NCI-H526 (cell line): ENCODE results near the gene PRELID3B.
A peak's percentile ranks its signal among the peaks of the same experiment; 100 is the strongest.

ENCODE experiments used
- DNase-seq, 2 experiments: peaks; one replicate each; lab custom pipeline; 2025; lab: John Stamatoyannopoulos, UW

Gene PRELID3B

DNA sequence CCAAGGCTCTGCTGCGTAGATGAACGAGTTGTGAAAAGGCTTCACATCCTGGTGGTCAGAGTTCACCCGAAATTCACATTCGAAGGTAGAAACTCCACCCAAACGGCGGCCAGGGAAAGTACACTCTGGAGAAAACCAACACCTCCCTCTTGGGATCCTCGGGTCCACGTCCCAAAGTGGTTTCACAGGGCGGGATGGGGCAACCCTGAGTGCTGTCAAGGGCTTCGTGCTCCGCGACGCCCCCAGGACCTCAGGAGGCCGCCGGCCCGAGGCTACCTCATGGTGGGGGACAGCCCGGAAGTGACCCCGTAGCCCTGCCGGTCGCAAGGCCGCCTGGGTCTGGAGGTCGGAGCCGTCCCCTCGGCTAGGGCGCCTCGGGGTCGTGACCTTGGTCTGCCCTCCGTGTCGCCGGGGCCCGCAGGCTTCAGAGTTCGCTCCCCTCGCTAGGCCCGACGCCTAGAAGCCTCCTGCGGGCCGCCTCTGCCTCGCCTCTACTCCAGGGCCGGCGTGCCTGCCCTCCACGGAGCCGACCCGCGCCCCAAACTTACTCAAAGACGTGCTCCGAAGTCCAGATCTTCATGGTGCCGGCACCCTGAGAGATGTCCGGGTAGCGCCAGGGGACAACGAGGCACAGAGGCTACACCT is at the start of gene PRELID3B:
PRELID3B (minus strand) TSS at position 636 of the 645 bp plus-strand sequence; CDS start at position 580, 56 bp downstream.
- peak; percentile 25 to 55 for DNase-seq

DNA sequence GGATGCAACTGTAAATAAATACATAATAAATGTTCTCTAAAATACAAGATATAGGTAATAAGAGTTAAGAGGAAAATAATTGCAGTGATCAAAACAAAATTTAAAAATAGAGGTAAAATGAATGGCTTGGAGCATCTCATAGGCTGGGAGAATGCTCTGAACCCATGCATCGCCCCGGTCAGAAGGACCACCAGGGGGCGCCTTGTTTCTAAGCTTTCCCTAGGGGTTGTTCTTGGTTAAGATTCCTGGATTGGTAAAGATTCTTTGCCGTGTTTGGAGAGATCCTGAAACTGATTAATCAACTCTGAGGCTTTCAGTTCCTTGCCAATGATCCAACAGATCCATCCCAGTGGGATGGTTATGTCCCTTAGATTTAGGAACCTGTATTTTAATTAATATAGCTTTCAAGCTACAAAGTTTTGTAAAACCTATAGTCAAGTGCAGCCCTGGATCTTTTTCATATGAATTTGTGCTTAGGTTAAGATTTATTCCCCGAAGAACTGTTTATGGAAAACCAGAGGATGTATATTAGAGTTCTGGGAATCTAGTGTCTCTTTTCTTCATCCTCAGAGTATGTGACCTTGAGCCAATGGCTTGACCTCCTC is 45.3 kb upstream of the PRELID3B start:
- DNase-seq, result peak; percentile 48 to 89

DNA sequence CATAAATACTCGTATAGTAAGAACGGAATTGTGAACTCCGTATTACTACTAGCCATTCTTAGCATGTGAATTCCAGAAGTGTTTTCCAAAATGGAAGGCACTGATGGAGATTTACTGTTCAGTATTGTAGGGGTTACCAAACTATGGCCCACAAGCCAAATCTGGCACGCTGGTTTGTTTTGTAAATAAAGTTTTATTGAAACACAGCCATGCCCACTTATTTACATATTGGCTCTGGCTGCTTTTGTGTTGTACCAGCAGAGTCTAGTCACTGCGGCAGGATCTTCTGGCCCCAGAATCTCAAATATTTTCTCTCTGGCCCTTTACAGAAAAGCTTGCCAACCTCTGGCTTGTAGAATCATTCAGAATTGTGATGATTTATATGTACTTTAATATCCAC is 44.3 kb upstream of the PRELID3B start:
- peak in 1 of 2 experiments; percentile 15 for DNase-seq

DNA sequence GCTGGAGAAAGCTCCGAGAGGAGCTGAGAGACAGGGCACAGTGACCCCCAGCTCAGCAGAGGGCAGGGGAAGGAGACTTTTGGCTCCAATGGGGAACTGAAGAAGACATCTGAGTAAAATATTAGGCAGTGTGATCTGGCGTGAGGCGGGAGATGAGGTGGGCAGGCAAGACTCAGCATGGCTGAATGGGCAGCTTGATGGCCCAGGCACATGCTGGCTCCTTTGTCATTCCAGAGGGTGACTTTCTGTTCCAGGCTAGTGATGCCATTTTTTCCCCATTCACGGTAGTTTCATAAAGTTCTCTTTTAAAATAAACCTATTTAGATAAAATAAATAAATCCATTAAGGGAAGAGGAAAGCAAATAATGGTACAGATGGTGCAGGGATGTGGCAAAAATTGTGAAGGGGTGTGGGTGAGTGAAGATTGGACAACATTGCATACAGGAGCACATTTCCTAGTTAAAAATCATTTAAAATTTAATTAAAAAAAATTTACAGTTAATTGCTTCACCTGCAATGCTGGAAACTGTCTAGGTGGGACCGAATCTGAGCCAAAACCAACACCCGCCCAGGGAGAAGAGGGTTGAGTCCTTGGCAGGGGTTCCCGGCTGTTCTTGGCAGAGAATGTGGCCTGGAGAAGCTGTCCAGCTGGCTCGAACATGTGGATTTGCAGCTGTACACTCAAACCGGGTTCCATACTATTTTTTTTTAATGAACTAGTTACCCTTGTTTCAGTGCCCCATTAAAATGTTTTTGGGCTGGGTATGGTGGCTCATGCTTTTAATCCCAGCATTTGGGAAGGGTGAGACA is 41.7 kb upstream of the PRELID3B start:
- no peak for DNase-seq

DNA sequence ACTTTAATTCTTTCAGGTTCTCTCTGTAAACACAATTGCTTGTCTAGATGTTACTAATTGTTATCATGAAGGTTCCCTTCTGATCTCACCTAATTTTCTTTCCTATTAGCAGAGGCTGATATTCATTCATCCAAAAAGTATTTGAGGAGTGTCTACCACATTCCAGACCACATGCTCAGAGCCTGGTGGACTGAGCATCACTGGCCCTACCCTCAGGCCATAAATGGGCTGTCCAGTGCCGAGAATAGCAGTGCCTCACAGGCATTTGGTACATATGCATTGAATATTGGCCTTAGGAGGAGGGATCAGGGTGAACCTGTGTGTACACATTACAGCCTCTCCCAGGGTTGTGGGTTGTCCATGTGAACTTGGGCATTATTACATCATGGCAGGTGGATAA is 40.4 kb upstream of the PRELID3B start:
- DNase-seq, result no peak

DNA sequence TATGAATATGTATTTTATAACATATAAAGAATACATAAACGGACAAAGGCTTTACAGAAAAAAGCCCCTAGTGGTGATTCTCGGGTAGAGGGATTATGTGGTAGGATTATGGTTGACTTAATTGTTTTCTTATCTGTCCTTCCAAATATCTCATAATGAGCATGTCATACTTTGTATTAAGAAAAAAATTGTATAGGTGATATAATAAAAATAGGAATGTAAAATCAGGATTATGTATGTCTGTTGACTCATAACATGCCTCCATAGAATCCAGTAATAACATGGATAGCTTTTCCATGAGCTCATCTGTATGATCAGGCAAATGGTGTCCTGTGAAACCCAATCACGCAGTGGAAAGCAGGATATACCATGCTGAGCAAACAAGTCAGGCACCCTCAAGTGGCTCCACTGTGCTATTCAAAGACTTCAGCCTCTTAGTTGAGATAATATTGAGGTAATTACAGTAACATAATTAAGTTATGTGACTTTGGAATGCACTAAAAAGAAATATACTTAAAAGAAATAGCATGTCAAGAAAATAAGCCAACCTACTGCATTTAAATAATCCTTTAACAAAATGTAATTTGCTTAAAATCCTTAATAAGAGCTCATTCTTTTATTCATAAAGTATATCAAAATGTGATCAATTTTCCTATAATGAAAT is 39.6 kb upstream of the PRELID3B start:
- peak; percentile 33 to 45 for DNase-seq

DNA sequence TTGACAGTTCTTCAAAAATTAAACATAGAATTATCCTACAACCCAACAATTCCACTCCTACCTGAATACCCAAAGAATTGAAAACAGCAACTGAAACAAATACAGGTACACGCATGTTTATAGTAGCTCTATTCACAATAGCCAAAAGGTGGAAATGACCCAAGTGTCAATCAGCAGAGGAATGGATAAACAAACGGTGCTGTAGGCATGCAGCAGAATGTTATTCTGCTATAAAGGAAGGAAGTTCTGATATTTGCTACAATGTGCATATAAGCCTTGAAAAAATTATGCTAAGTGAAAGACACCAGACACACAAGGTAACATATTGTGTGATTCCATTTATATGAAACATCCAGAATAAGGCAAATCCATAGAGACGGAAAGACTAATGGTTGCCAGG is 38.5 kb upstream of the PRELID3B start:
- no peak for DNase-seq

DNA sequence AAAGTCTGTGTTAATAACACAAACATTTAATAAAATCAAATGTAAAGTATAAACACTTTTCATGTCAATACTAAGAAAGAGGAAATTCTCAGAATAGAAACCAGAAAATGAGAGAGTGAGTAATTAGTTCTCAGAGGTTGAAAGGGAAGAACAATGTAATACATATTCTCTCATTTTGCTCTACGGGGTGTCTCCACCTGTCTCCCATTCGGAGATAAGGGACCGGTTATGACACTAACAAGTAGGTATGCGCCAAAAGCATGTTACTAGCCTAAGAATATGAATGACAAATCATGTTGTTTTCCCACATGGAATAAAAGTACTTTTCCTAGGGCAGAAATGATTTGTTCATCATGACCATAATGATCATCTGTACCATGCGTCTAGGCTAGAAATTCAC is 35.6 kb upstream of the PRELID3B start:
- DNase-seq, result no peak

DNA sequence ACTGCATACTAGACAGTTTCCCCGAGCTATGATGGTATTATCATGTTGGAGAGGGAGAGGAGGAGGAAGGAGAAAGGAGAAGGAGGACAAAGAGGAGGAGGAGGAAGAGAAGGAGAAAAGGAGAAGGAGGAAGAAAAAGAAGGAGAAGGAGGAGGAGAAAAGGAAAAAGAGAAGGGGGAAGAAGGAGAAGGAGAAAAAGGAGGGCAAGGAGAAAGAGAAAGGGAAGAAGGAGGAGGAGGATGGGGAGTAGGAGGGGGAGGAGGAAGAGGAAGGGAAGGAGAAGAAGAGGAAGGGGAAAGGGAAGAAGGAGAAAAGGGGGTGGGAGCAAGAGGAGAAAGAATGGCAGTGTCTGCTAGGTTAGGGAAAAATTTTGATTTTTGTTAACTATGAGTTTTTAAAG is 35.1 kb upstream of the PRELID3B start:
- DNase-seq, result no peak

DNA sequence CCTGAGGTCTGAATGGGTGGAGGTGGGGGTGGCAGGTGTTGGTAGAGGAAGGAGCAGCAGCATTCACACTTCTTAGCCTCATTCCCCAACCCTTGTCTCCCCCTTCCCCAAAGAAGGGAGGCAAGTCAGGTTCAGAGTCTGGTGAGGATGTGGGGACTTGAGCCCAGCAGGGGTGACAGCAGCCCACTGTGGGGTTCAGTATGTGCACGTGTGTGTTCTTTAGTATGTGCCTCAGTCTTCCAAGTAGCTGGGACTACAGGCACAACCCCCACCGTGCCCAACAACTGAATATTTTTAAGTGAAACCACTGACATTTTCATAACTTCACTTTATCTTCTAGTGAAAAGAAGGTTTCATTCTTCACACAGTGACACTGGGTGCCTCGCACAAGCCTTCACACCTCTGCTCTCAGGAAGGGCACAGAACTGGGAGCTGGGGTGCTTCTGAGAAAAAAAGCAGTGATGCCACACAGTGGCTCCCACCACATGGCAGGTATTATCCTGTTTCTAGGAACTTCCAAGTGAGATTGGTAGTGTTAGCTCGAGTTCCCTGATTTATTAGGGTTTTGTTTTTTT is 33.4 kb upstream of the PRELID3B start:
- DNase-seq, result no peak

DNA sequence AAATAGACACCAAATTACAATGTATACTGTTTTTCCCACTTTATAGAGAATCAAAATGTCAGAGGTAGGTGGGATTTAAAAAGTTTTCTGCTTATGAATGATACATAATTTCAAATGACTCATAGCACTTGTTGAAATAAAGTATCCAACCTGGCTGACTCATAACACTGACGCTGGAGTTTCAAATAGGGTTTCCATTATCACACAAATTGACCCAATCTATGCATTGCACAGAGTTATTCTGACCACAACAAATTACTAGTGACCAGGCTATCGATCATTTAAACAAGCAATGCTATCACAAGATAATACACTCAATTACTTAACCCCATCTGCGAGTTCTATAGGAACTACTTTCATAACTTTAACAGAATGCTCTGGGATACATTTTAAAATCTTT is 31.9 kb upstream of the PRELID3B start:
- no peak for DNase-seq

DNA sequence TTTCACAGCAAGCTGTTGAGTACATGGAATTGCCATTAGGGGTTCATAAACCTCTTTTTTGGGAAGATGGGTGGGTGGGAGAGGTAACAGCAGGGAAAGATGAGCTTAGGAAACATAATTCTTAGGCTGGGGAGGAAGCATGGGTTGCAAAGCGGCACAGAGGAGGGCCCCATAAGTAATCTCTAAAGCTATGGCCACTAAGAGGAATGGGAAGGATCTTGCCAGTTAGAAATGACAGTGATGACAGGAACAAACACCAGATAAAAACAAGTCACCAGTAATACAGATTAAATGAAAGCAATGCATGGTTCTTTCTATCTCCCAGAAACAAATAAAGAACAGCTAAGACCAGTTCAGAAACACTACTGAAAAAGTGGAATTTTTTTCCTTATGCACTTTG is 31.0 kb upstream of the PRELID3B start:
- DNase-seq, result no peak

DNA sequence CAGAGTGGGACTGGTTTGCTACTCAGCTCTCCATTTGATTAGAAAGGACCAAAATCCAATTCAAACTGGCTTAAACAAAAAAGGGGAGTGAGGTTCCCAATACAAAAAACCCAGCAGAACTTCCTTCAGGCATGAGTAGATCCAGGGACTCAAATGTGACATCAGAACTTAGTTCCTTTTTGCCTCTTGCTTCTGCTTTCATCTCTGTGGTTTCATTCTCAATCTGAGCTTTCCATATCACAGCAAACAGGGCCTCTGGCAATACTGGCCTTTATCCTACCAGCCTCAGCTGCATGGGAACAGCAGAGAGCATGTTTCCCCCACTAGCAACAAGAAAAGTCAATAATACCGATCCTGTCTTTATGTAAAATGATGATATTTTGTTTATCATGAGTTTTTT is 28.6 kb upstream of the PRELID3B start:
- DNase-seq, result no peak

DNA sequence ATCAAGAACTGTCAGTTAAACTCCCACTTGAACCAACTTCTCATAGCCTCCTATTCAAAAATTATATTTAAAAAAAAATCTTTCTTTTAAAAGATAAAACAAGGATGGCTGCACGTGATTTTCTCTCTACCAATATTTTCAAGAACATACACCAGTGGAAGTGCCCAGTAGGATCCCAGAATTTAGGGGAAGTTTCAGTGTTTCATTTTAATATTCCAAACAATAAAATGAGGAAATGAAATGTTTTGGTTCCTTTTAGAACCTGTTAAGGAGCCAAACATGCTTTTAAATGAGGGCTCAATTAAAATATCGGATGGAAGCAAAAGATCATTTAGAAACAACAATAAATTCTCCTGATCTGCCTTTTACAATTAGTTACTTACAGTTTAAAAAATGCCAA is 26.4 kb upstream of the PRELID3B start:
- no peak for DNase-seq

DNA sequence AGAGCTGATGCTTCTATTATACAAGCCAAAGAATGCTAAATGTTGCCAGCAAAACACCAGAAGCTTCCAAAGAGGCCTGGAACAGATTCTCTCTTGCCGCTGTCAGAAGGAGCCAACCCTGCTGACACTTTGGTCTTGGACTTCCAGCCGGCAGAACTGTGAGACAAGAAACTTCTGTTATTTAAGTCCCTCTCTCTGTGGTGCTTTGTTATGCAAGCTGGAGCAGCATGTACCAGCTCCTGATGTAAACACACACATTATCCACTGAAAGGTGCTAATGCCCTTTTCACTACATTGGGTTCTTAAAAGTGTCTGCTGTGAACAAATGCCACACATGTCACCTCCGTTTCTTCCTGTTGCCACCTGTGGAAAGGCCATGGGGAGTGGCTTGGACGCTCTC is 25.9 kb upstream of the PRELID3B start:
- no peak for DNase-seq

DNA sequence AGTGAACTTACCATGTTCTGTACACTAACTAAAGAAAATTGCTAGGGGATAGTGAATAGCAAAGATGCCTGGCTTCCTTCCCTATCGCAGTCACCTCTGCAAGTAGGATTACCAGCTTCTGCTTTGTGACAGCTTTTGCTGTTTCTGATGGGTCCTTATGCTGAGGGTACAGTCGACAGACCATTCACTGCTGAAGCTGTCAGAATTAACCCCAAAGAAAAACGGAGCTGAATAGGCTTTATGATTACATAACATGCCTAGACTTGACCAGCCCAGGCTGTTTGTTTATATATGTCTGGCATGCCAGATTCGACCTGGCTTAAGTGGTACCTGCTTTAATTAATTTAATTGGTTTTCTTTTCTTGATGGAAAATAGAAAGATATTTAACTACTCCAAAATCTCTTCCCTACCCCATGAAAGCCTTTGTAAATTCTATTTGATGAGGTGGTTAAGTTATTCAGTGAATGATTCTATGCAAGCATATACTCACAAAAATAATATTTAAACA is 21.7 kb upstream of the PRELID3B start:
- DNase-seq, result peak in 1 of 2 experiments; percentile 25

DNA sequence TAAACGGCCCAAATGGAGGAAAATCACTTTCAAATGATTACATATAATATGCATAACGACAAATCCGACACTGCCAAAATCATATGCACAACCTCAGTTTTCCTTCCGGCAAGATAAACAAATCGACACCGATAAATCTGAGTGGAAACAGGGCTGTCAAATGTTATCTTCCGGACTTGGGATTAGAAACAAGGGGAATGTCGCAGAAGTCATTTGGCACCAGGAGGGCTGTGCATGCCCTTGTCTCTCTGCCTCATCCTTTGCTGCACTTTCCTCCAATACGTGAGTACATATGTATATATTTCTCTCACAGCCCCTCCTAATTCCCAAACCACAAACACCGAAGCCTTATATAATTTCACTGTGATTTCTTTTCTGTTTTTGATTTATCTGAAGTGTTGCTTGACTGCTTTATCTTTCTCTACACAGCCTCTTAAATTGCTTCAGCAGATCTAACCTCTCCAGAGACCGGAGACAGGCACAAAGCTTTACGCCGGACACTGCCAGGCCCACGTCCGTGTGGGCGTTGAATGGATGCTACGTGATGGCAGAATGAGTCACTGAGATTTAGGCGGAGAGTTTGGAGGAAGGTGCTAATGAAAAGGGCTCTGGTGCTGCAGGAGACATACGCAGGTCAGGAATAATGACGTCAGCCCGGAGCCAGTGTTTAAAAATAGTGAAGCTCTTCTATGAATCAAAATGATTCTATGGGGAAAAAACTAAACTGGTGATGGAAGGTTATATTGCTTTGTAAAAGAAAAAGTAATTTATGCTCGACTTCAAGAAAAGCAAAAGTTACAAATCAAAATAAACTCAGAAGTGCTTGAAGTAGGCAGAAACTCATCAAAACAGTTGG is 21.0 kb upstream of the PRELID3B start:
- no peak for DNase-seq

DNA sequence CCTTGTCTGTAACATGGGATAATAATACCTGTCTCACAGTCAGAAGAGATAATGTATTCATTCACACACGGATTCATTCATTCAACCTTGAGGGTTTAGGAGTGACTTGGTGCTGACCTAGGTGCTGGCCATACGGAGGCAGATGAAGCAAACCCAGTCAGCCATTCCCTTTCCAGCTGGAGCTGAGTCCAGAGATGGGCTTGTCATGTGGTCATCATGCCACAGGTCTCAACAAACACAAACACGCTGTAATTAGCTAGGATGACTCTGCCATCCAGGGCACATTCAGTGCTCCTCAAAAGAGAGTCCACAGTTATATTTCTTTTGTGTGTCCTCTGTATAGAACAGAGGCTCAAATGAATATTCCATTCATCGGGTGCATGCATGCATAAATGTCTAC is 19.5 kb upstream of the PRELID3B start:
- DNase-seq, result no peak

DNA sequence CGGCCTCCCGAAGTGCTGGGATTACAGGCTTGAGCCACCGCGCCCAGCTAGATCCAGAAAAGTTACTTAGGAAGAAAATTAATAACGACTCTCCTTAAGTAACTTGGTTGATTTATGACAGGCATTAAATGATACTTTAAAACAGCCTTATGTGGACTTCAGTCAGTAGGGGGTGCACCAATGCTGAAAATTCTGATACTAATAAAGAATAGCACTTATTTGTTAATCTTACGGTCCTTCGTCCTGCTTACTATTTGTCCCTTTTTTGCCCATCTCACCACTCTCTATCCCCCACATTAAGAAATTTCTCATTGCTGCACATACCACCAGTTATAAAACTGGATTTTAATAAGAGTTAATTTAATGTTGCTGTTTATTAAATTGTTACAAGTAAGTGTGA is 12.7 kb upstream of the PRELID3B start:
- no peak for DNase-seq

DNA sequence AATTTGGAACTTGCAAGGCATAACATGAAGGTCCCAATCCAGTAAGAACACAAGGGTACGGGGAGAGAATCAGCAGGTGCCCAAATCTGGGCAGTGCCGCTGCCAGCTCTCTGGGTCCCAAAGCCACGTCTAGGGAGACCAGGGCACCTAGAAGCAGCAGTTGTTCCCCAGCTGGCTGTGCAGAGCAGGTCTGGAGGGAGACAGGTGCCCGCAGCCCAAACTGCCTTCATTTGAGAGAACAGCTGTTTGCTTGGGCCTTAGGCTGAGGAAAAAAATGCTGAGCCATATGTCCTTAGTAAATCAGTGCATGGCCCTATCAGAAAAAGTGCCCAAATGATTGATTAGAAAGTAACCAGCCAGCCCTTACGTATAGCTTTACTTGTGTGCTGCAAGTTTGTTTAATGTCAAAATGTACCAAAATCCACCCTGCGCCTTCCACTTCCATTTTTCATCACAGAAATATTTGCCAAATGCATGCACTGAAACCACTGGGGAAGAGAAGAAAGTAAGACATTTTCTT is 9.1 kb upstream of the PRELID3B start:
- DNase-seq, result no peak

DNA sequence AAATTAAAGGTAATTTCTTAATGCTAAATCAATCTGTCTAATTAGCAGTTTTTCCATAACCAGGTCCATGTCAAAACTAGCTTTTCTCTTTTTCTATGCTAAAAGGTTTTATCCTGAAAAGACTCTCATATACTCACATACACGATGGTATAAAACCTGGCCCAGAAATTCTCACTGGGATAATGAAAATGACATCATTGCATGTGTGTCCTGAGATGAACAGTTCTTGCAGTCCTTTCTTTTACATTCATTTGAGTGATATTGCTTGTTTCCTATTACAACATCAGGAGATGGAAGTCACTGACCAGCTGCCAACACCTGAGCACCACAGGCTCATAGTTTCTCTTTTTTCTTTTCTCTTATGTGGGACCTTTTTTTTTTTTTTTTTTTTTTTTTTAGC is 7.9 kb upstream of the PRELID3B start:
- no peak for DNase-seq
